HG03280 (cell line): ENCODE measurements around the gene VSTM2L.

Experiments
- ATAC-seq: cut with Tn5 transposase; IDR thresholded peaks from one replicate; pipeline ENCODE4 v1.9.1; 2021; ENCODE audit warnings: mild to moderate bottlenecking, moderate library complexity; ENCODE audit not compliant: unreplicated experiment

VSTM2L gene

GRCh38 chr20:37936041-37936440, 33.1 kb downstream of the VSTM2L start:
- ATAC-seq: no peak

GRCh38 chr20:37936451-37936850, 33.5 kb downstream of the VSTM2L start:
- no peak for ATAC-seq

- no peak for ATAC-seq
Measured at GRCh38 chr20:37937686-37938085, 34.8 kb downstream of the VSTM2L start.

GRCh38 chr20:37938181-37938750, 35.3 kb downstream of the VSTM2L start:
- no peak for ATAC-seq

GRCh38 chr20:37938954-37939353, 36.0 kb downstream of the VSTM2L start:
- ATAC-seq: no peak

GRCh38 chr20:37939701-37940560, 37.0 kb downstream of the VSTM2L start:
- ATAC-seq: no peak

GRCh38 chr20:37940858-37941257, 37.9 kb downstream of the VSTM2L start:
- ATAC-seq: no peak

GRCh38 chr20:37941332-37941731, 38.4 kb downstream of the VSTM2L start:
- ATAC-seq: no peak

GRCh38 chr20:37941992-37942391, 39.1 kb downstream of the VSTM2L start:
- ATAC-seq: no peak

- ATAC-seq: no peak
Measured at GRCh38 chr20:37943033-37943432, 40.1 kb downstream of the VSTM2L start.

GRCh38 chr20:37943501-37944455, 40.9 kb downstream of the VSTM2L start:
- no peak for ATAC-seq

GRCh38 chr20:37944456-37944981, 41.6 kb downstream of the VSTM2L start:
- no peak for ATAC-seq

GRCh38 chr20:37945091-37945547, 42.2 kb downstream of the VSTM2L start:
- no peak for ATAC-seq

GRCh38 chr20:37946946-37947345, 44.0 kb downstream of the VSTM2L start:
- no peak for ATAC-seq

- no peak for ATAC-seq
Measured at GRCh38 chr20:37947943-37948342, 45.0 kb downstream of the VSTM2L start.

GRCh38 chr20:37948956-37949355, 46.0 kb downstream of the VSTM2L start:
- ATAC-seq: no peak

- ATAC-seq: no peak
Measured at GRCh38 chr20:37954190-37954589, 51.3 kb downstream of the VSTM2L start.

GRCh38 chr20:37954626-37955025, 51.7 kb downstream of the VSTM2L start:
- no peak for ATAC-seq

- ATAC-seq: no peak
Measured at GRCh38 chr20:37955511-37955910, 52.6 kb downstream of the VSTM2L start.

- no peak for ATAC-seq
Measured at GRCh38 chr20:37956107-37956585, 53.2 kb downstream of the VSTM2L start.
